H1 (cell line): Measurements from ENCODE around the gene ARHGAP26. TPM values are rescaled to one million over a fixed set of nuclear protein-coding genes. Genes with fewer than 3 reads are reported as not detected.

ENCODE experiments used
- CTCF ChIA-PET: fragments of 300-600 bp; sonication (Branson Sonifier 250); formaldehyde crosslinking; loops from one replicate; lab custom pipeline; 2021; ENCODE audit not compliant: partially characterized antibody; lab: Charles Lee
- POLR2A ChIA-PET: fragments of 300-600 bp; sonication (Branson Sonifier 250); formaldehyde crosslinking; loops from one replicate; lab custom pipeline; 2021; ENCODE audit warnings: inconsistent platforms; ENCODE audit not compliant: partially characterized antibody; lab: Charles Lee
- DNase-seq, 2 experiments: peaks; one replicate each; pipeline versions ENCODE4 v3.0.0 to v3.0.0-alpha.2; 2010 to 2022; ENCODE audit warnings: low spot score in 2 of 2, low read depth in 1 of 2, mixed read lengths in 1 of 2
- FAIRE-seq: peaks from 2 replicates; lab custom pipeline; 2011; peaks lifted over from hg19 to GRCh38; lab: Jason Lieb, UNC
- H2AFZ ChIP-seq: 2 replicates; pipeline ENCODE4 v1.8.1; 2012; ENCODE audit warnings: low read length, inconsistent platforms
- H2AK5ac ChIP-seq: 2 replicates; pipeline ENCODE4 v1.6.1; 2013; ENCODE audit warnings: low read depth, low read length
- H2BK120ac ChIP-seq: replicated peaks from 2 replicates; pipeline ENCODE3; 2013; ENCODE audit warnings: low read depth, low read length, inconsistent platforms
- H2BK12ac ChIP-seq: 2 replicates; pipeline ENCODE4 v1.6.1; 2013; ENCODE audit warnings: low read depth, low read length
- H2BK15ac ChIP-seq: 2 replicates; pipeline ENCODE4 v1.6.1; 2013; ENCODE audit warnings: low read length
- H2BK20ac ChIP-seq: 2 replicates; pipeline ENCODE4 v1.6.1; 2013; ENCODE audit warnings: low read length
- H2BK5ac ChIP-seq: 2 replicates; pipeline ENCODE4 v1.6.1; 2013; ENCODE audit warnings: low read depth, low read length
- H3K14ac ChIP-seq: 2 replicates; pipeline ENCODE4 v1.6.1; 2013; ENCODE audit warnings: inconsistent platforms; ENCODE audit not compliant: insufficient read length
- H3K18ac ChIP-seq: 2 replicates; pipeline ENCODE4 v1.6.1; 2013; ENCODE audit warnings: low read length; ENCODE audit errors: extremely low read depth
- H3K23ac ChIP-seq: 2 replicates; pipeline ENCODE4 v1.6.1; 2013; ENCODE audit warnings: inconsistent platforms; ENCODE audit not compliant: insufficient read length
- H3K23me2 ChIP-seq: 2 replicates; pipeline ENCODE4 v1.6.1; 2013; ENCODE audit warnings: low read depth, low read length
- H3K27ac ChIP-seq: 2 replicates; pipeline ENCODE4 v1.6.1; 2011; ENCODE audit warnings: low read depth, low read length, inconsistent platforms
- H3K27me3 ChIP-seq, 4 experiments: replicated peaks in 1 of 4; 1 replicate in 1 of 4; 2 replicates in 3 of 4; pipeline versions ENCODE4 v1.6.1 to v1.8.1; 2011 to 2013; ENCODE audit warnings: low read length in 3 of 4, mild to moderate bottlenecking in 3 of 4, inconsistent platforms in 2 of 4, mixed read lengths in 2 of 4, moderate library complexity in 1 of 4; ENCODE audit not compliant: control insufficient read depth in 3 of 4, insufficient read depth in 3 of 4; ENCODE audit errors: extremely low read depth in 1 of 4
- H3K36me3 ChIP-seq, 4 experiments: 2 replicates each; pipeline versions ENCODE4 v1.6.1 to v1.8.1; 2011 to 2013; ENCODE audit warnings: mild to moderate bottlenecking in 4 of 4, low read length in 3 of 4, moderate library complexity in 2 of 4, control low read depth in 1 of 4, inconsistent platforms in 1 of 4; ENCODE audit not compliant: insufficient read depth in 4 of 4, control insufficient read depth in 2 of 4
- H3K4ac ChIP-seq: replicated peaks from 2 replicates; pipeline ENCODE3; 2013; ENCODE audit warnings: low read length, low read depth, mixed read lengths, inconsistent platforms; ENCODE audit not compliant: insufficient read length
- H3K4me1 ChIP-seq, 4 experiments: replicated peaks in 1 of 4; 1 replicate in 1 of 4; 2 replicates in 3 of 4; pipeline versions ENCODE4 v1.6.1 to v1.8.1; 2011 to 2013; ENCODE audit warnings: low read length in 3 of 4, inconsistent platforms in 2 of 4, mixed read lengths in 1 of 4; ENCODE audit not compliant: insufficient read depth in 4 of 4, control insufficient read depth in 3 of 4
- H3K4me2 ChIP-seq, 2 experiments: 2 replicates each; pipeline versions ENCODE4 v1.6.1 to v1.8.1; 2011 to 2013; ENCODE audit warnings: low read depth in 2 of 2, low read length in 2 of 2, control low read depth in 1 of 2, inconsistent platforms in 1 of 2, mild to moderate bottlenecking in 1 of 2; ENCODE audit not compliant: insufficient read depth in 1 of 2
- H3K4me3 ChIP-seq, 4 experiments: fragments of 200-600, 300-600 bp in 1 of 4; sonication (generic), shearing (Covaris generic), sonication (Bioruptor Twin) in 1 of 4; 2 replicates each; pipeline versions ENCODE4 v1.5.1 to v1.8.1; 2011 to 2016; ENCODE audit warnings: low read length in 4 of 4, low read depth in 3 of 4, control low read depth in 2 of 4, inconsistent platforms in 2 of 4, mild to moderate bottlenecking in 2 of 4, mixed read lengths in 1 of 4, moderate library complexity in 1 of 4; ENCODE audit not compliant: insufficient read depth in 2 of 4; ENCODE audit errors: extremely low read depth in 1 of 4
- H3K56ac ChIP-seq: replicated peaks from 2 replicates; pipeline ENCODE3; 2013; ENCODE audit warnings: low read depth, mild to moderate bottlenecking, mixed read lengths, low read length, inconsistent platforms; ENCODE audit not compliant: insufficient read length
- H3K79me1 ChIP-seq: 2 replicates; pipeline ENCODE4 v1.6.1; 2013; ENCODE audit warnings: low read depth, low read length, control low read depth
- H3K79me2 ChIP-seq, 2 experiments: 2 replicates each; pipeline versions ENCODE4 v1.6.1 to v1.8.1; 2012 to 2013; ENCODE audit warnings: low read length in 2 of 2, mild to moderate bottlenecking in 2 of 2, inconsistent platforms in 1 of 2; ENCODE audit not compliant: insufficient read depth in 2 of 2, control insufficient read depth in 1 of 2
- H3K9ac ChIP-seq, 4 experiments: replicated peaks in 1 of 4; 1 replicate in 1 of 4; 2 replicates in 3 of 4; pipeline versions ENCODE4 v1.6.1 to v1.8.1; 2011 to 2013; ENCODE audit warnings: low read depth in 3 of 4, low read length in 3 of 4, control low read depth in 2 of 4, mild to moderate bottlenecking in 2 of 4, moderate library complexity in 2 of 4, inconsistent platforms in 1 of 4; ENCODE audit errors: extremely low read depth in 1 of 4
- H3K9me3 ChIP-seq, 2 experiments: 2 replicates each; pipeline versions ENCODE4 v1.6.1 to v1.8.1; 2012 to 2013; ENCODE audit warnings: mild to moderate bottlenecking in 2 of 2, moderate library complexity in 2 of 2, control low read depth in 1 of 2, inconsistent platforms in 1 of 2, low read depth in 1 of 2, low read length in 1 of 2, mixed read lengths in 1 of 2; ENCODE audit not compliant: insufficient read depth in 2 of 2
- H4K20me1 ChIP-seq, 2 experiments: replicated peaks in 1 of 2; 2 replicates each; pipeline versions ENCODE3 to v1.8.1; 2011 to 2013; ENCODE audit warnings: inconsistent platforms in 2 of 2, low read length in 2 of 2, mild to moderate bottlenecking in 1 of 2; ENCODE audit not compliant: insufficient read depth in 2 of 2, control insufficient read depth in 1 of 2
- H4K5ac ChIP-seq: 2 replicates; pipeline ENCODE4 v1.6.1; 2013; ENCODE audit warnings: low read length, low read depth, mixed read lengths, inconsistent platforms; ENCODE audit not compliant: insufficient read length
- H4K8ac ChIP-seq: 2 replicates; pipeline ENCODE4 v1.8.0; 2013; ENCODE audit warnings: mild to moderate bottlenecking, moderate library complexity, low read length, inconsistent platforms; ENCODE audit not compliant: insufficient read depth; ENCODE audit errors: extremely low read depth
- H4K91ac ChIP-seq: replicated peaks from 2 replicates; pipeline ENCODE3; 2013; ENCODE audit warnings: low read length, mixed read lengths, inconsistent platforms; ENCODE audit not compliant: insufficient read length
- BRCA1 ChIP-seq: IDR thresholded peaks from 2 replicates; pipeline ENCODE4 v1.6.1; 2012; ENCODE audit warnings: low read depth, low read length, improper control_type of control experiment
- CHD2 ChIP-seq: IDR thresholded peaks from 2 replicates; pipeline ENCODE4 v1.6.1; 2012; ENCODE audit warnings: low read length, improper control_type of control experiment
- EZH2 ChIP-seq: fragments of 200-600 bp; sonication (generic); IDR thresholded peaks from 2 replicates; pipeline ENCODE4 v1.7.1; 2012; ENCODE audit warnings: low read depth, mild to moderate bottlenecking, moderate library complexity, low read length, inconsistent platforms; ENCODE audit not compliant: severe bottlenecking
- PHF8 ChIP-seq: fragments of 200-600 bp; sonication (generic); conservative IDR thresholded peaks from 2 replicates; pipeline ENCODE4 v1.7.1; 2012; ENCODE audit warnings: low read depth, mild to moderate bottlenecking, inconsistent platforms, low read length, moderate library complexity
- RAD21 ChIP-seq, 2 experiments: IDR thresholded peaks in 1 of 2; conservative IDR thresholded peaks in 1 of 2; 2 replicates each; pipeline ENCODE4 v1.6.1; 2011; ENCODE audit warnings: low read depth in 2 of 2, low read length in 2 of 2, improper control_type of control experiment in 1 of 2, inconsistent platforms in 1 of 2, mild to moderate bottlenecking in 1 of 2, moderate library complexity in 1 of 2
- RNF2 ChIP-seq: fragments of 200-900, 300-1000 bp; sonication (generic); IDR thresholded peaks from 2 replicates; pipeline ENCODE4 v1.7.1; 2016; ENCODE audit warnings: borderline replicate concordance, low read depth, mild to moderate bottlenecking, antibody characterized with exemption, low read length; ENCODE audit not compliant: poor library complexity, severe bottlenecking; ENCODE audit errors: missing control alignments
- SIN3A ChIP-seq, 2 experiments: IDR thresholded peaks in 1 of 2; conservative IDR thresholded peaks in 1 of 2; 2 replicates each; pipeline ENCODE4 v1.6.1; 2011 to 2012; ENCODE audit warnings: low read length in 2 of 2, improper control_type of control experiment in 1 of 2, low read depth in 1 of 2, mild to moderate bottlenecking in 1 of 2
- SRF ChIP-seq: IDR thresholded peaks from 2 replicates; pipeline ENCODE4 v1.6.1; 2011; ENCODE audit warnings: mild to moderate bottlenecking, low read depth, low read length, moderate library complexity
- SUZ12 ChIP-seq: fragments of 200-600 bp; sonication (generic); IDR thresholded peaks from 2 replicates; pipeline ENCODE4 v1.6.1; 2012; ENCODE audit warnings: mild to moderate bottlenecking, inconsistent platforms, low read length, moderate library complexity, mixed read lengths
- TBP ChIP-seq: IDR thresholded peaks from 2 replicates; pipeline ENCODE4 v1.6.1; 2011; ENCODE audit warnings: low read depth, low read length, improper control_type of control experiment
- WGBS, 2 experiments: shearing (Covaris generic) in 1 of 2; methylation state at CpG; one replicate each; pipeline versions ENCODE4 v1.1.6 to v1.1.7; 2013 to 2015; ENCODE audit warnings: low lambda C conversion rate in 2 of 2, mixed read lengths in 2 of 2, inconsistent platforms in 1 of 2, low coverage in 1 of 2, missing lambda C conversion rate in 1 of 2; ENCODE audit not compliant: insufficient replicate concordance in 2 of 2, insufficient coverage in 1 of 2, insufficient read length in 1 of 2; ENCODE audit errors: extremely low coverage in 1 of 2, missing lambda C conversion rate in 1 of 2; 5-methylcytosine and 5-hydroxymethylcytosine counted together
- polyA plus RNA-seq, 7 experiments: library from polyadenylated mRNA; depleted of rRNA in 3 of 7; stranded (reverse) in 5 of 7; unstranded in 2 of 7; fragments of >200 nt in 5 of 7; fragments of 200-250 nt in 2 of 7; gene quantifications; 1 replicate in 5 of 7; 2 replicates in 1 of 7; 4 replicates in 1 of 7; pipeline versions ENCODE4 v1.2.1 to v1.2.3, GENCODE V29; 2011 to 2013; ENCODE audit warnings: missing spikeins in 2 of 7, mixed read lengths in 2 of 7
- total RNA-seq: library from RNA; stranded (reverse); fragmentation: NEBNext Ultra II Directional; extraction: Animal tissue kit (Norgen Biotek cat#: 25700); gene quantifications from 2 replicates; pipeline ENCODE4 v1.2.1, GENCODE V29; 2021

The ARHGAP26 gene
- total and polyA plus RNA-seq, 2 of the 8 experiments (the other 6 are each of a cell fraction or from before 2014, with no cell fraction given), result 7.1 to 24.8 TPM

DNA sequence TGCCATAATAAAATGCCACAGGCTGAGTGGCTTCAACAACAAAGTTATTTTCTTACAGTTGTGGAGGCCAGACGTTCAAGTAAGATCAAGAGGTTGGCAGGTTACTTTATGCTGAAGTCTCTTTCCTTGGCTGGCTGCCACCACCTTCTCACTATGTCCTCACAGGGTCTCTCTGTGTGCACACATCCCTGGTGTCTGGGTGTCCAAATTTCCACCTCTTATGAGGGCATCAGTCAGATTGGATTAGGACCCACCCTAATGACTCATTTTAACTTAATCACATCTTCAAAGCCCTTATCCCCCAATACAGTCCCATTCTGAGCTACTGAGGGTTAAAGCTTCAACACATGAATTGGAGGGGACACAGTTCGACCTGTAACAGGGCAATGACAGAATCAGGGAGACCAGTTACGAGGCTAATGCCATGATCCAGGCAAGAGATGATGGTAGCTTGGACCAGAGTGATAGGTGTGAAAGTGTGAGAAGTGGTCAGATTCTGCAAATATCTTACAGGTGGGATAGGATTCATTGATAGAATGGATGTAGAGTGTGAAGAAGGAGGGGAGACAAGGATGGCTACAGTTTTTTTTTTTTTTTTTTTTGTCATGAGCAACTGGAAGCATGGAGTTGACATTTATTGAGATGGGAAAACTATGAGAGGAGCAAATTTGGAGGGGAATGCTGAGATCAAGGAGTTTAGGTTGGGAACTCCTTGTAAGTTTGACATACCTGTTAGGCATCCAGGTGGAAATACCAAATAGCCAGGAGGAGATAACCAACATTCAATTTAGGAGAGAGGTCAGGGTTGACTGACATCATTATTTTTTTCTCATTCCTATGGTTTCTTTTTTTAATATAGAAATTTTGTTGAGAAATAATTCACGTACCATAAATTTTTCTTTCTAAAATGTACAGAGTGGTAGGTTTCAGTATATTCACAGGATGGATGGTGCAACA is 44.7 kb upstream of the ARHGAP26 start:
- DNase-seq, result no peak
- H2BK120ac ChIP-seq, result no peak overlapping the region
- H3K4me2 ChIP-seq, result no peak overlapping the region
- no peak for TF ChIP-seq RNF2
- no peak for TF ChIP-seq TBP
- TF ChIP-seq SIN3A (conservative IDR thresholded peaks at IDR 0.05 in 1 of 2, IDR thresholded peaks at IDR 0.05 in 1 of 2; ENCODE audit: low read depth in 1 of 2, low read length in 2 of 2), result no peak
- no peak for TF ChIP-seq CHD2
- TF ChIP-seq RAD21 (IDR thresholded peaks at IDR 0.05 in 1 of 2, conservative IDR thresholded peaks at IDR 0.05 in 1 of 2; ENCODE audit: low read depth in 2 of 2, low read length in 2 of 2), result no peak
- no peak for TF ChIP-seq SRF
- TF ChIP-seq SUZ12, result no peak
- TF ChIP-seq BRCA1, result no peak
- TF ChIP-seq PHF8, result no peak
- no peak for TF ChIP-seq EZH2

More for the DNA sequence above, 44.7 kb upstream of the ARHGAP26 start:
- Histone ChIP-seq H4K91ac (no peak overlapping the region), H3K27ac (no peak overlapping the region), H2BK20ac (no peak overlapping the region), H2BK5ac (no peak overlapping the region), H2BK12ac (no peak overlapping the region), H3K79me2 (no peaks in the 10 kb centered on the region), H4K8ac (no peak overlapping the region), H4K20me1 (no peaks in the 10 kb centered on the region), H3K4me1 (peaks cover 0 to 5% (median 1%) of the 10 kb centered on the region in 4 experiments; a peak in 3 of 7 replicates), H3K56ac (no peak overlapping the region), H2AFZ (no peak overlapping the region), H3K23me2 (no peaks in the 10 kb centered on the region; the same call in 1 of the 2 replicates), H3K23ac (no peak overlapping the region), H3K36me3 (no peaks in the 10 kb centered on the region; a peak in 1 of 8 replicates), H3K4me3 (no peak overlapping the region), H3K27me3 (no peaks in the 10 kb centered on the region; a peak in 1 of 7 replicates), H3K79me1 (no peaks in the 10 kb centered on the region), H4K5ac (no peak overlapping the region), H2BK15ac (no peak overlapping the region), H3K14ac (no peak overlapping the region), H3K18ac (no peak overlapping the region), H3K9ac (no peak overlapping the region), H3K4ac (no peak overlapping the region), H2AK5ac (peak overlapping the region; percentile 20; the same call in 1 of the 2 replicates), H3K9me3 (no peaks in the 10 kb centered on the region)
- FAIRE-seq, result no peak
- CTCF ChIA-PET, result interaction anchor here (4.5 to 15.0 kb wide), 3 partner anchors 12 to 154 kb away, joined by 34 to 627 read pairs (median 459); no protein-coding TSS in a partner anchor
- 82% methylated on average over 4 of the region's 4 CpGs; no CpG with 5 or more reads in 1 of the 2 experiments for WGBS, 2 experiments
- POLR2A ChIA-PET, result interaction anchor here (1.4 kb wide), 1 partner anchor 10 kb away, joined by 3 read pairs; no protein-coding TSS in a partner anchor
